Keratinocyte (primary cell): ENCODE results near the gene RAB37. TPM values are rescaled to one million over a fixed set of nuclear protein-coding genes. Genes with fewer than 3 reads are reported as not detected.

Experiments
- DNase-seq: peaks from one replicate; pipeline ENCODE4 v3.0.0-alpha.2; 2011; ENCODE audit warnings: low read depth, missing footprints, low spot score
- FAIRE-seq: peaks from 2 replicates; lab custom pipeline; 2011; peaks lifted over from hg19 to GRCh38; lab: Jason Lieb, UNC
- H2AFZ ChIP-seq: 2 replicates; pipeline ENCODE4 v1.6.0; 2012; ENCODE audit warnings: low read length, control low read depth, inconsistent platforms; ENCODE audit not compliant: control insufficient read depth
- H3K27ac ChIP-seq: 2 replicates; pipeline ENCODE4 v1.5.1; 2011; ENCODE audit warnings: low read length; ENCODE audit not compliant: control insufficient read depth, insufficient read depth
- H3K27me3 ChIP-seq: 3 replicates; pipeline ENCODE4 v1.6.0; 2011; ENCODE audit warnings: low read length; ENCODE audit not compliant: control insufficient read depth, insufficient read depth; ENCODE audit errors: extremely low read depth
- H3K36me3 ChIP-seq, 2 experiments: 2 replicates in 1 of 2; 3 replicates in 1 of 2; pipeline ENCODE4 v1.5.1; 2011; ENCODE audit warnings: low read length in 2 of 2, mild to moderate bottlenecking in 1 of 2; ENCODE audit not compliant: control insufficient read depth in 2 of 2, insufficient read depth in 2 of 2; ENCODE audit errors: extremely low read depth in 1 of 2
- H3K4me1 ChIP-seq: 3 replicates; pipeline ENCODE4 v1.5.1; 2011; ENCODE audit warnings: low read length; ENCODE audit not compliant: control insufficient read depth, insufficient read depth; ENCODE audit errors: extremely low read depth
- H3K4me2 ChIP-seq: 3 replicates; pipeline ENCODE4 v1.6.0; 2011; ENCODE audit warnings: low read depth, low read length; ENCODE audit not compliant: control insufficient read depth, insufficient read depth; ENCODE audit errors: extremely low read depth
- H3K4me3 ChIP-seq, 3 experiments: fragments of 200-600 bp in 1 of 3; sonication (generic) in 1 of 3; 2 replicates in 2 of 3; 3 replicates in 1 of 3; pipeline ENCODE4 v1.5.1; 2011 to 2016; ENCODE audit warnings: low read length in 3 of 3, mild to moderate bottlenecking in 3 of 3, control low read depth in 2 of 3, inconsistent platforms in 1 of 3, low read depth in 1 of 3, mixed read lengths in 1 of 3, mixed run types in 1 of 3, moderate library complexity in 1 of 3; ENCODE audit not compliant: control insufficient read depth in 2 of 3, insufficient read depth in 2 of 3; ENCODE audit errors: extremely low read depth in 1 of 3
- H3K79me2 ChIP-seq: 2 replicates; pipeline ENCODE4 v1.6.0; 2012; ENCODE audit warnings: low read length; ENCODE audit not compliant: control insufficient read depth, insufficient read depth
- H3K9ac ChIP-seq: 3 replicates; pipeline ENCODE4 v1.6.0; 2011; ENCODE audit warnings: low read length; ENCODE audit not compliant: control insufficient read depth, insufficient read depth; ENCODE audit errors: extremely low read depth
- H3K9me1 ChIP-seq: 3 replicates; pipeline ENCODE4 v1.6.0; 2011; ENCODE audit warnings: low read length; ENCODE audit not compliant: control insufficient read depth, insufficient read depth; ENCODE audit errors: extremely low read depth
- H3K9me3 ChIP-seq: 2 replicates; pipeline ENCODE4 v1.5.1; 2012; ENCODE audit warnings: low read depth, low read length; ENCODE audit not compliant: control insufficient read depth
- H4K20me1 ChIP-seq: 3 replicates; pipeline ENCODE4 v1.6.0; 2011; ENCODE audit warnings: low read length; ENCODE audit not compliant: control insufficient read depth, insufficient read depth; ENCODE audit errors: extremely low read depth
- CTCF ChIP-seq, 3 experiments: IDR thresholded peaks in 1 of 3; conservative IDR thresholded peaks in 1 of 3; optimal IDR thresholded peaks in 1 of 3; 2 replicates in 2 of 3; 3 replicates in 1 of 3; pipeline versions ENCODE3 to v1.5.1; 2011; ENCODE audit warnings: low read length in 3 of 3, mild to moderate bottlenecking in 3 of 3, moderate library complexity in 2 of 3, control low read depth in 1 of 3, inconsistent platforms in 1 of 3; ENCODE audit not compliant: insufficient read depth in 2 of 3; ENCODE audit errors: extremely low read depth in 1 of 3
- EZH2 ChIP-seq: IDR thresholded peaks from one replicate; pipeline ENCODE4 v1.6.1; 2012; ENCODE audit warnings: inconsistent platforms, mild to moderate bottlenecking, low read length, moderate library complexity
- dilution Hi-C: fragments of 300-500 bp; cut with MboI; formaldehyde crosslinking; loops from one replicate; pipeline ENCODE4 v1.7.0; 2020; ENCODE audit warnings: low sequenced_read_pairs; ENCODE audit not compliant: extremely low pct_ligation_motif_present
- polyA plus RNA-seq, 5 experiments: library from polyadenylated mRNA; depleted of rRNA in 3 of 5; stranded (reverse) in 3 of 5; stranded (forward) in 1 of 5; unstranded in 1 of 5; fragments of >200 nt; gene quantifications; 1 replicate in 1 of 5; 2 replicates in 3 of 5; 3 replicates in 1 of 5; pipeline versions ENCODE4 v1.2.1 to v1.2.3, GENCODE V29; 2011 to 2012; ENCODE audit warnings: missing spikeins in 2 of 5, low read depth in 1 of 5, low replicate concordance in 1 of 5

The RAB37 gene
- polyA plus RNA-seq, 1 donor (not counting 4 experiments of a cell fraction or from before 2014, with no cell fraction given) = 0.03 TPM

- DNase-seq = no peak
- H3K4me2 ChIP-seq = no peak overlapping the region
- H3K36me3 ChIP-seq = no peaks in the 10 kb centered on the region
- no peak overlapping the region for H3K4me3 ChIP-seq
- no peak overlapping the region for H3K9ac ChIP-seq
- TF ChIP-seq EZH2 (no peak), CTCF (optimal IDR thresholded peaks at IDR 0.05 in 1 of 3, IDR thresholded peaks at IDR 0.05 in 1 of 3, conservative IDR thresholded peaks at IDR 0.05 in 1 of 3; ENCODE audit: extremely low read depth in 1 of 3, insufficient read depth in 2 of 3, low read length in 3 of 3) (no peak)
- no peaks in the 10 kb centered on the region for H3K9me3 ChIP-seq
- no peaks in the 10 kb centered on the region for H4K20me1 ChIP-seq
- dilution Hi-C loops = no loop called here
- peaks cover 2% of the 10 kb centered on the region for H3K4me1 ChIP-seq
- no peaks in the 10 kb centered on the region for H3K9me1 ChIP-seq
- H2AFZ ChIP-seq = no peak overlapping the region
- no peak for FAIRE-seq
- H3K27ac ChIP-seq = no peak overlapping the region
- H3K27me3 ChIP-seq = peaks cover 41% of the 10 kb centered on the region
- H3K79me2 ChIP-seq = no peaks in the 10 kb centered on the region
These were observed 2.8 kb upstream of the RAB37 start for GRCh38 chr17:74734256-74734655.

- dilution Hi-C loops = no loop called here
- Histone ChIP-seq H3K27ac (no peak overlapping the region), H3K9me3 (no peaks in the 10 kb centered on the region), H3K4me2 (peak overlapping the region; percentile 22), H3K27me3 (peaks cover 50% of the 10 kb centered on the region), H3K36me3 (no peaks in the 10 kb centered on the region), H4K20me1 (peaks cover 2% of the 10 kb centered on the region), H3K9ac (no peak overlapping the region), H3K4me1 (peaks cover 2% of the 10 kb centered on the region), H3K4me3 (no peak overlapping the region), H3K79me2 (no peaks in the 10 kb centered on the region), H3K9me1 (no peaks in the 10 kb centered on the region), H2AFZ (no peak overlapping the region)
- TF ChIP-seq EZH2 (peak; percentile 89), CTCF (optimal IDR thresholded peaks at IDR 0.05 in 1 of 3, IDR thresholded peaks at IDR 0.05 in 1 of 3, conservative IDR thresholded peaks at IDR 0.05 in 1 of 3; ENCODE audit: extremely low read depth in 1 of 3, insufficient read depth in 2 of 3, low read length in 3 of 3) (peak; percentile 15 to 58 (median 58))
- DNase-seq (no peak), FAIRE-seq (no peak)
These were observed 419 bp downstream of the RAB37 start for GRCh38 chr17:74737299-74738050.
